Cardiac fibroblast (primary cell): ENCODE results near the gene UBE2U.

Experiments used
- DNase-seq, 2 donors: peaks; one replicate each; pipeline versions ENCODE4 v3.0.0 to v3.0.0-alpha.2; 2010; ENCODE audit warnings: low read depth in 2 of 2
- H3K4me3 ChIP-seq, 2 donors: replicated peaks in 1 of 2; 1 replicate in 1 of 2; 2 replicates in 1 of 2; pipeline ENCODE4 v1.5.1; 2011; ENCODE audit warnings: low read depth in 2 of 2, low read length in 2 of 2, mild to moderate bottlenecking in 2 of 2, moderate library complexity in 1 of 2
- CTCF ChIP-seq: IDR thresholded peaks from one replicate; pipeline ENCODE4 v1.5.1; 2011; ENCODE audit warnings: low read depth, mild to moderate bottlenecking, low read length, inconsistent platforms

The UBE2U gene

GRCh38 chr1:64166629-64167028 is 36.8 kb upstream of the UBE2U start:
- TF ChIP-seq CTCF, result no peak
- no peak for DNase-seq
- H3K4me3 ChIP-seq, result no peak overlapping the region

DNA sequence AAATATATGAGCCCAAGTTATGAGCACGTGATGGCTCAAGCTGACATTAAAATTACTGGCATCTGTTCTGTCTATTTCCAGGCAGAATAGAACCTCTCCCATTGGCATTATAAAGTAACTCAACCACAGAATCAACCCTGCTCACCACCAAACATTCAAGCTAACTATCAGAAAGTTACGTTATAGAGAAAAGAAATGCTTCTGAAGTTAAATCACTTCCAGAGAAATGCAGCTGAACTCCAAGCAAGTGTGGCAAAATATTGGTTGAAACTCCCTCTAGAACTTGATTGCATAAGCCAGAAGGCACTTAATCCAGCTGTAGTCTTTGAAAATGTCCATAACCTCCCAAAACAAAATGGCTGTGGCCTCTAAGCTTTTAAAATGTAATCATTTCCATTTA is 36.2 kb upstream of the UBE2U start:
- DNase-seq, result peak; percentile 39 to 40
- no peak overlapping the region for H3K4me3 ChIP-seq
- TF ChIP-seq CTCF, result no peak

DNA sequence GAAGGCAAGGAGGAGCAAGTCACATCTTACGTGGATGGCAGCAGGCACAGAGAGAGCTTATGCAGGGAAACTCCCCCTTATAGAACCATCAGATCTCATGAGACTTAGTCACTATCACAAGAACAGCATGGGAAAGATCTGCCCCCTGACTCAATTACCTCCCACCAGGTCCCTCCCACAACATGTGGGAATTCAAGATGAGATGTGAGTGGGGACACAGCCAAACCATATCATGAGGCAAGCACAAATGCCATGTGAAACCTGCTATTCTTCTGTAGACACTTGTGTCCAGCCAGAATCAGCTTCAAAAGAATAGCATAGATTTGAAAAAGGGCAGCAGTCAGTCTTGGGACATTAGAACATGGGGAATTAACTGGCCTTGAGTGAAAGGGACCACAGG is 32.2 kb upstream of the UBE2U start:
- peak; percentile 19 to 26 for DNase-seq
- H3K4me3 ChIP-seq, result no peak overlapping the region
- no peak for TF ChIP-seq CTCF

DNA sequence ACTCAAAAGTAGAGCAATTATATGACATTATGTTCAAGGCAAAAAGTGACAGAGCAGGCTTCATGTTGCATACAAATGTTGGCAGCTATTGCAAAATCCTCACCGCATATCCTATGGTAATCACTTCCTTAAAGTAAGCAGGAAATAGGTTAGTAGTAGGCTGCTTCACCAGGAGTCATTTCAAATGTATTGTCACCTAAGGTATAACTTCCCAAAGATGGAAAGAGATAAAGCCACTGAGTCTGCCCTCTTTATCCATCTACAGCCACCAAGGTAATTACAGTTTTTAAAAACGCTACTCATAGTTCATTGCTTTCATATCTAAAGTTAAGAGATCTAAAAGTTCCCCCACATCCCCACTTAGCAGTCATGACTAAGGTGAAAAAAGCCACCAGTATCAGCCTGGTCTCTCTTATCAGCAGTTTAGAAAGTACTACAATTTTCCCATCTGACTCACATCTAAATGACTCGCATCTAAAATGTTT is 31.6 kb upstream of the UBE2U start:
- peak; percentile 55 to 68 for DNase-seq

GRCh38 chr1:64172458-64172983 is 30.9 kb upstream of the UBE2U start:
- no peak overlapping the region for H3K4me3 ChIP-seq
- TF ChIP-seq CTCF, result no peak
- DNase-seq, result peak; percentile 13 to 40

More for the DNA sequence above, 31.6 kb upstream of the UBE2U start:
- H3K4me3 ChIP-seq, result no peak overlapping the region
- TF ChIP-seq CTCF, result no peak

- no peak for TF ChIP-seq CTCF
- H3K4me3 ChIP-seq, result no peak overlapping the region
- DNase-seq, result no peak
Observed at GRCh38 chr1:64173336-64173940, 30.0 kb upstream of the UBE2U start.

GRCh38 chr1:64175639-64176038 is 27.8 kb upstream of the UBE2U start:
- DNase-seq, result no peak
- TF ChIP-seq CTCF, result no peak
- H3K4me3 ChIP-seq, result no peak overlapping the region
